HG03108 (cell line): ENCODE data around the gene AVP.
"Not testable (repeated sequence)": the region's sequence is repeated elsewhere in the genome, so short reads cannot be mapped to it uniquely, and the experiment has no call there.

Experiments
- ATAC-seq: cut with Tn5 transposase; IDR thresholded peaks from one replicate; pipeline ENCODE4 v1.9.1; 2021; ENCODE audit warnings: moderate library complexity; ENCODE audit not compliant: unreplicated experiment

AVP gene, protein sequence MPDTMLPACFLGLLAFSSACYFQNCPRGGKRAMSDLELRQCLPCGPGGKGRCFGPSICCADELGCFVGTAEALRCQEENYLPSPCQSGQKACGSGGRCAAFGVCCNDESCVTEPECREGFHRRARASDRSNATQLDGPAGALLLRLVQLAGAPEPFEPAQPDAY

DNA sequence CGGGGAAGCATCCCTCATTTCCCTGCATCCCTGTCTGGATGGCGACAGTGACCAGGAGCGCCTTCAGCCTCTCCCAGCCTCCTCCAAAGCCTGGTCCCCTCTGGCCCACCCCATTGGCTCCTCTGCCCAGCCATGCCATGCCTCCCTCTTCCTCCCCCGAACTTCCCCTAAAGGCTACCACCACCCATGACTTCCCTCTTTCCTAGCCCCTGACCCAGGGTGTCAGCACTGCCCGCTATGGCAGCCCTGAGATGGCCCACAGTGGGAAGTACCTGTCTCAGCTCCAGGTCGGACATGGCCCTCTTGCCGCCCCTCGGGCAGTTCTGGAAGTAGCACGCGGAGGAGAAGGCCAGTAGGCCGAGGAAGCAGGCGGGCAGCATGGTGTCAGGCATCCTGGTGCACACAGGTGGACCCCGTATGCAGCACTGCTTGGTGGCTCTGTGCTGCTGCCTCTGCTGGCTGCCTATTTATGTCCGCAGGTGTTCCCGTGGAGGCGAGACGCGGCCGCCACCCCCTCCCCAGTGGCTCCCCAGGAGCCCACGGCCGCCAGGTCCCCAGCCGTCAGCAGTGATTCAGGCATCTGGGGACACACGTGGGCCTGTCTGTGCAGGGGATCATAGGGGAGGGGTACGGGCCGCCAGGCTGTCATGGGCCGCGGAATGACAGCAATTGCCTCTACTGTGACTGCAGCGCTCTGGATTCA, at the start of gene AVP:
TSS of gene AVP (minus strand) at position 442 of the 703 bp plus-strand sequence. CDS start at position 392, 50 bp downstream.
- no peak for ATAC-seq

DNA sequence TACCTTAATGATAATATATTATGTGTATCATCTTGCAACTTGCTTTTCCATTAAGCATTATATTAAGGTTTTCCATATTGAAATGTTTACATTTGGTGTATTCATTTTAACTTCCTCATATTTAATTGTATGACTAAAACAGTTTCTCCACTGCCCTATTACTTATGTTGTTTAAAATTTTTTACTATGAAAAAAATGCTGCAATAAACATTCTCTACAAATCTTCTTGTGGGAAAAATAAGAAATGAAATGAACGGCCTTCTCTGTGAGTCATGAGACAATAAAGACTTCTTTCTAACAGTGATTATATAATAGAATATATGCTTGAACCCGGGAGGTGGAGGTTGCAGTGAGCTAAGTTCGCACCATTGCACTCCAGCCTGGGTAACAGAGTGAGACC, 49.6 kb upstream of the AVP start:
- no peak for ATAC-seq

DNA sequence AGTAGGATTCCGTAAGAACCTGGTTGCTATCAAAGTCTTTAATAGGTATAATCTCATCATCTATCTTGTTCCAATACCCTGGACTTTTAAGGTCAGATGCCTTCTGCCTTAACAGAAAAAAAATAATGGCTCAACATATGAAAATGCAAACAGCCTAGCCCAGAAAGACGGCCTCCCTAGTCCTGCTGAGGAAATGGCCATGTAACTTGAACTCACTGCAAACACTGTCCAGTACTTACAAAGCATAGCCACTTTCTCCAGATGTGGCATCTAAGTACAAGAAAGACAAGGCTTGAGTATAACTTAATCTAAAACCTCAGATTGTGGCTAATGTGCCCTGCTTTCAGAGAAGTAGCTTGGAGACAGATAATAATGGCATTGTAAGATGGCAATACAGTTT, 48.6 kb upstream of the AVP start:
- ATAC-seq, result no peak

DNA sequence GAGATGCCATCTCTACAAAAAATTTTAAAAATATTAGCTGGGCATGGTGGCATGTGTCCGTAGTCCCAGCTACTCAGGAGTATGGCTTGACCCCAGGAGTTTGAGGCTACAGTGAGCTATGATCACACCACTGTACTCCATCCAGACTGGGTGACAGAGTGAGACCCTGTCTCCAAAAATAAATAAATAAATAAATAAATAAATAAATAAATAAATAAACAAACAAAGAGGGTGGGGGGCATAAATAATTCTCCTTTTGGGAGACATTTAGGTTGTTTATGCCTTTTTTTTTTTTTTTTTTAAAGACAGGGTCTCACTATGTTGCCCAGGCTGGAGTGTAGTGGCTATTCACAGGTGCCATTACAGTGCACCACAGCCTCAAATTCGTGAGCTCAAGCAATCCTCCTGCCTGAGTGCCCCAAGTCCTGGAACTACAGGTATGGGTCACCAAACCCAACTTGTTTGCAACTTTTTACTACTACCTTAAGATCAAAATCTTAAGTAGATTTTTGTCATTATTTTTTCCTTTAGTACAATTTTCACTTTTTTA, 45.6 kb upstream of the AVP start:
- ATAC-seq, result no peak

DNA sequence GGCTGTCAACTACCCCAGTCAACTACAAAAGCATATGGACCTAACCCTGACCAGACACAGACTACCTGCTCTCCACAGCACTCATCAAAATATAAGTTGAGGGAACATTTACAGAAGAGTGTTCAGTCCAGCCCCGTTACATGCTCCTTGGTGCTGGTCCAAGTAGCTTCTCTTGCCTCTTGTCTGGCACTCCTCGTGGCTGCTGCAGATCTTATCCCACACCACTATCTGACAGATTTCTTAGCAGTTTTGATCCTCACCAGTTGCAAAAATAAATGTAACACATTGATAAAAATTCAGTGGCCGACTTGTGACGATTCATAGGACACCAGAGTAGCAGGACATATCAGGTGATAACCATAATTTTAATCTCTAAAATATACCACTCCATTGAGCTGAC, 44.6 kb upstream of the AVP start:
- no peak for ATAC-seq

DNA sequence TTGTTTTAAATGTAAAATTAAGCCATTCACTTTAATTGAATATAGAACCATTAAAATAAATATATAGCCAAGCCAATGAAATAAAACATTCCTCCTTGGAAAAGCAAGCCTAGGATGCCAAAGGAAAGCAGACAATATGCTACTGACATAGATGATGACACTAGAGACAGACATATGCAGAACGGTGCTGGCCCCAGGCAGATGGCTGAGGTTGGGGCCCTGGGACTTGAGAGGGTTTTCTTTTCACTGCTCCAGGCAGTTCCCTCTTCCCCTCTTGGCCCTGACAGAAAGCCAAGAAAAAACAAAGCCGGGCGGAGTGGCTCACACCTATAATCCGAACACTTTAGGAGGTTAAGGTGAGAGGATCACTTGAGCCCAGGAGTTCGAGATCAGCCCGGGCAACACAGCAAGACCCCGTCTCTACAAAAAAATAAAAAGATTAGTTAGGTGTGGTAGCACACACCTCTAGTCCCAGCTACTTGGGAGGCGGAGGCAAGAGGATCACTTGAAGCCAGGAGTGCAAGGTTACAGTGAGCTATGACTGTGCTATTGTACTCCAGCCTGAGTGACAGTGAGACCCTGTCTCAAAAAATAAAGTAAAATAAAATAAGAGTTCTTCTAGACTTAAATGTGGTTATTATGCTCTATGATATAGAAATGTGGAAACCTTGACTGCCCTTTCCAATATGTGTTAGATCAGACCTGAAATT, 43.9 kb upstream of the AVP start:
- no peak for ATAC-seq

DNA sequence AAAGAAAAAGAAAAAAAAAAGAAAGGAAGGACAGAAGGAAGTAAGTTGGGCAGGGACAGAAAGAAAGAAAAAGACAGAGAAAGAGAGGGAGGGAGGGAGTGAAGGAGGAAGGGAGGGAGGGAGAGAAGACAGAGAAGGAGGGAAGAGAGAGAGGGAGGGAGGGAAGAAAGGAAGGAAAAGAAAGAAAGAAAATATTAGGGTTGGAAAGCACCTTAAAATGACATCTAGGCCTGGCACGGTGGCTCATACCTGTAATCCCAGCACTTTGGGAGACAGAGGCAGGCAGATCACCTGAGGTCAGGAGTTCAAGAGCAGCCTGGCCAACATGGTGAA, 42.0 kb upstream of the AVP start:
- ATAC-seq, result no peak

DNA sequence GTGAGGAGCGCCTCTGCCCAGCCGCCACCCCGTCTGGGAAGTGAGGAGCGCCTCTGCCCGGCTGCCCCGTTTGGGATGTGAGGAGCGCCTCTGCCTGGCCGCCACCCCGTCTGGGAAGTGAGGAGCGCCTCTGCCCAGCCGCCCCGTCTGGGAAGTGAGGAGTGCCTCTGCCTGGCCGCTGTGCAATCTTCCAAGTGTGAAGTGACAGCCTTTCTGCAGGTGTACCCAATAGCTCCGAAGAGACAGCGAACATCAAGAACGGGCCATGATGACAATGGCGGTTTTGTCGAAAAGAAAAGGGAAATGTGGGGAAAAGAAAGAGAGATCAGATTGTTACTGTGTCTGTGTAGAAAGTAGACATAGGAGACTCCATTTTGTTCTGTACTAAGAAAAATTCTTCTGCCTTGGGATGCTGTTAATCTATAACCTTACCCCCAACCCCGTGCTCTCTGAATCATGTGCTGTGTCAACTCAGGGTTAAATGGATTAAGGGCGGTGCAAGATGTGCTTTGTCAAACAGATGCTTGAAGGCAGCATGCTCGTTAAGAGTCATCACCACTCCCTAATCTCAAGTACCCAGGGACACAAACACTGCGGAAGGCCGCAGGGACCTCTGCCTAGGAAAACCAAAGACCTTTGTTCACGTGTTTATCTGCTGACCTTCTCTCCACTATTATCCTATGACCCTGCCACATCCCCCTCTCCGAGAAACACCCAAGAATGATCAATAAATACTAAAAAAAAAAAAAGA, 41.4 kb upstream of the AVP start:
- ATAC-seq, result not testable (repeated sequence)

DNA sequence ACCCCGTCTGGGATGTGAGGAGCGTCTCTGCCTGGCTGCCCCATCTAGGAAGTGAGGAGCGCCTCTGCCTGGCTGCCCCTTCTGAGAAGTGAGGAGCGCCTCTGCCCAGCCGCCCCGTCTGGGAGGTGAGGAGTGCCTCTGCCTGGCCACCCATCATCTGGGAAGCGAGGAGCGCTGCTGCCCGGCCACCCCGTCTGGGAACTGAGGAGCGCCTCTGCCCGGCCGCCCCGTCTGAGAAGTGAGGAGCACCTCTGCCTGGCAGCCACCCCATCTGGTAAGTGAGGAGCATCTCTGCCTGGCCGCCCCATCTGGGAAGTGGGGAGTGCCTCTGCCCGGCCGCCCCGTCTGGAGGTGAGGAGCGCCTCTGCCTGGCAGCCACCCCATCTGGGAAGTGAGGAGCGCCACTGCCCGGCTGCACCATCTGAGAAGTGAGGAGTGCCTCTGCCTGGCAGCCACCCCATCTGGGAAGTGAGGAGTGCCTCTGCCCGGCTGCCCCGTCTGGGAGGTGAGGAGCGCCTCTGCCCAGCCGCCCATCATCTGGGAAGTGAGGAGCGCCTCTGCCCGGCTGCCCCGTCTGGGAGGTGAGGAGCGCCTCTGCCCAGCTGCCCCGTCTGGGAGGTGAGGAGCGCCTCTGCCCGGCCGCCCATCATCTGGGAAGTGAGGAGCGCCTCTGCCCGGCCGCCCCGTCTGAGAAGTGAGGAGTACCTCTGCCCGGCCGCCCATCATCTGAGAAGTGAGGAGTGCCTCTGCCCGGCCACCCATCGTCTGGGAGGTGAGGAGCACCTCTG, 40.4 kb upstream of the AVP start:
- not testable (repeated sequence) for ATAC-seq

DNA sequence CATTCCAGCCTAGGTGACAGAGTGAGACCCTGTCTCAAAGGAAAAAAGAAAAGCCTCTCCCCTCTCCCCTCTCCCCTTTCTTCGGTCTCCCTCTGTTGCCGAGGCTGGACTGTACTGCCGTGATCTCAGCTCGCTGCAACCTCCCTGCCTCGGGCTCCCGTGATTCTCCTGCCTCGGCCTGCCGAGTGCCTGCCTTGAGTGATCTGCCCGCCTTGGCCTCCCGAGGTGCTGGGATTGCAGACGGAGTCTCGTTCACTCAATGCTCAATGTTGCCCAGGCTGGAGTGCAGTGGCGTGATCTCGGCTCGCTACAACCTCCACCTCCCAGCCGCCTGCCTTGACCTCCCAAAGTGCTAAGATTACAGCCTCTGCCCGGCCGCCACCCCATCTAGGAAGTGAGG, 39.6 kb upstream of the AVP start:
- not testable (repeated sequence) for ATAC-seq

DNA sequence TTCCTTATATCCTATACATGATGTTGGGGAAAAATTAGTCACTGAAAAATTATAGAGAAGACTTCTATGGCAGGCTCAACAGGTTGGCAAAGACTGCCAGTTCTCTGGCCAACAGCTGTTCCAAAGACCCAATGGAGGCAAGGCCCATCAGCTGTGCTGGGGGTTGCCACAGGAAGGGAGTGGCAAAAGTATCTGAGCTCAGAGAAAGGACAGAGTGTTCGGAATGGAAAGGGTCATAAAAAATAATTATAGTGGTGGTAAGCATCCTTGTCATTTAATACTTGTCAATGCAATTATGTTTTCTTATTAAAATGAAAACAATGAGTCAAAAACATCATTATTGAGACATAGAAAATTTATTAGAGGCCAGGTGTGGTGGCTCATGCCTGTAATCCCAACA, 39.0 kb upstream of the AVP start:
- ATAC-seq, result no peak

DNA sequence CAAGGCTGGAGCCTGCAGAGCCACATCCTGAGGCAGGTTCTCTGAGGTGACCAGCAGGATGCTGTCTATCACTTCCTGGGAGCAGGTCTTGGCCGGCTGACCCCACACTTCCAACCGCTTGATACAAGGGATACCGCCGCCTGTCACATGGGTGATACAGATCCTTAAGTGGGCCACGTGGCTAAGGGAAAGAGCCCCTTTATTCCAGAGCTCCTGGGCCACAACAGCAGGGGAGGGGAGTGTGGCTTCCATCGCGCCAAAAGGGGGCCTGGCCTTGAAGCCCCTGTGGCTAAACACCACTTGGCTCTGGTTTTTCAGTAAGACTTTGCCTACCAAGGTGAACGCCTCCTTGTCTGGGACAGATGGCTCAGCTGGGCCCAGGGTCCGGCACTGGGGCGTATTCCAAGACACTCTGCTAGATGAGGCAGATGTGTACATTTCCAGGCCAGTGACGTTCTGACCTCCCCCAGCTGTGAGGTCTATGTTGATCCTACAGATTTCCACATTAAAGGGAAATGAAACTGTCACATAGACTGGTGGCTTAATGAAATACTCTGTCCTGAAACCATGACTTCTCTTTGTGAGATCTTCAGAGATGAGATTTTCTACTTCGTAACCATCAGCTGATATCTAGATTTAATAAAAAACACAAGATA, 37.6 kb upstream of the AVP start:
- ATAC-seq, result no peak

DNA sequence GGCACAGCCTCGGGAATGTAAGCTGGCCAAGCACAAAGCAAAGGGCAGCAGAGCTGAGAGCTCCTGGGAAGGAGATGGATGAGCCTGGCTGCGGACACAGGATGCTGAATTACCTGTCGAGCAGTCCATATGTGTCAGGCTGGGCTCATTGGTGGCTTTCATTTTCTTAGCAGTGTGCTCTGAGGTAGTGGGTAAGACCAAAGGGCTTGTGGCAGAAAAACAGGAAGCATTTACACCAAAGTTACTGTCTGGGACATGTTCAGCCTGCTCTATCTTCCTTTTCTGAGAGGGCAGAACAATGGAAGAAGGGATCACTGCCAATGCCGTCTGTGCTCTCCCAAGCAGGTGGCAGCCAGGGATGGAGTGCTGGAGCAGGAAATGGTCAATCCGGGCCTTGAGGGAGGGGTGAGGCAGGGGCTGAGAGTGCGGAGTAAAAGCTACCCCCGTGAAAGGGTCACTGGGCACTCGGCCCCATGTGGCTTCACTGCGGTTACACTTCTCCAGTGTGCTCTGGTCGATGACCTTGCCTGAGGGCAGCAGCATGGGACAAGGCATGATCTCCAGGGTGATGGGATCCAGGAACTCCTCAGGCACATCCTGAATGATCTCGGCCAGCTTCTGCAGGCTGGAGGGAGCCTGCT, 36.9 kb upstream of the AVP start:
- no peak for ATAC-seq

DNA sequence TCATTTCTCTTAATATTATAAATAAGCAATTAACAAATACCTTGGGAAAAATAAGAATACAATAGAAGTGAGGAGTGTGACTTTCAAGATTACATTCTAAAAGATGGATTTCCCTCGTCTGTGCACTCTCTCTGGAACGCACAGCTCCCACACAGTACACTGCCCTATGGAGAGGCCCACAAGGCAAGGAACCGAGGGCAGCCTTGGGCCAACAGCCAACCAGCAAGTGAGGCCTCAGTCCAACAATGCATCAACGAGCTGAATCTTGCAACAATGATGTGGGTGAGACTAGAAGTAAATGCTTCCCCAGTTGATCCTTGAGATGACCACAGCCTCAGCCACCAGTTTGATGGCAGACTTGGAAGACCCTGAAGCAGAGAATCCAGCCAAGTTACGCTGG, 34.5 kb upstream of the AVP start:
- ATAC-seq, result no peak

DNA sequence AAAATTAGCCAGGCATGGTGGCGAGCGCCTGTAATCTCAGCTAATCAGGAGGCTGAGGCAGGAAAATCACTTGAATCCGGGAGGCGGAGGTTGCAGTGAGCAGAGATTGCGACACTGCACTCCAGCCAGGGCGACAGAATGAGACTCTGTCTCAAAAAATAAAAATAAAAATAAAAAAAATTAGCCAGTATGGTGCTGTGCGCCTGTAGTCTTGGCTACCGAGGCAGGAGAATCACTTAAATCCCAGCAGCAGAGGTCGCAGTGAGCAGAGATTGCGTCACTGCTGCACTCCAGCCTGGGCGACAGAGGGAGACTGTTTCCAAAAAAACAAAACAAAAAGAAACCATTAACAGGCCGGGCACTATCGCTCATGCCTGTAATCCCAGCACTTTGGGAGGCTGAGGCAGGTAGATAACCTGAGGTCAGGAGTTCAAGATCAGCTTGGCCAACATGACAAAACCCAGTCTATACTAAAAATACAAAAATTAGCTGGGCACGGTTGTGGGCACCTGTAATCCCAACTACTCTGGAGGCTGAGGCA, 33.4 kb upstream of the AVP start:
- peak; percentile 46 for ATAC-seq

DNA sequence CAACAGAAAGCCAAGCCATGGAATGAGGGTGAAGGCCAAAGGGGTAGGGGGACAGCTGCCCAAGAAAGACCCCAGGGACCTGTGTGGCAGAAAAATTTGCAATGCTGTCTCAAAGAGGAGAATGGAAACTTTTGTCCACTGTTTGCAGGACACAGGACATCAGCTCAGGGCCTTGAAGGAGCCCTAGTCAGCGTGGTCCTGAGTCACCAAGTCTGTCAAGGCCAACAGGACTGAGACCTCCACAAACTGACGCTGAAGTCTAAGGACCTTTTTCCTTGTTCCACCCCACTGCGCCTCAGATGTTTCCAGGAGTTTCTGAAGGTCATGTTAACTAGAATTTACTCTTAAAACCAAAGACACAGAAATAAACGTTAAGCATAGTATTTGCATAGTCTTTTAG, 31.8 kb upstream of the AVP start:
- no peak for ATAC-seq

DNA sequence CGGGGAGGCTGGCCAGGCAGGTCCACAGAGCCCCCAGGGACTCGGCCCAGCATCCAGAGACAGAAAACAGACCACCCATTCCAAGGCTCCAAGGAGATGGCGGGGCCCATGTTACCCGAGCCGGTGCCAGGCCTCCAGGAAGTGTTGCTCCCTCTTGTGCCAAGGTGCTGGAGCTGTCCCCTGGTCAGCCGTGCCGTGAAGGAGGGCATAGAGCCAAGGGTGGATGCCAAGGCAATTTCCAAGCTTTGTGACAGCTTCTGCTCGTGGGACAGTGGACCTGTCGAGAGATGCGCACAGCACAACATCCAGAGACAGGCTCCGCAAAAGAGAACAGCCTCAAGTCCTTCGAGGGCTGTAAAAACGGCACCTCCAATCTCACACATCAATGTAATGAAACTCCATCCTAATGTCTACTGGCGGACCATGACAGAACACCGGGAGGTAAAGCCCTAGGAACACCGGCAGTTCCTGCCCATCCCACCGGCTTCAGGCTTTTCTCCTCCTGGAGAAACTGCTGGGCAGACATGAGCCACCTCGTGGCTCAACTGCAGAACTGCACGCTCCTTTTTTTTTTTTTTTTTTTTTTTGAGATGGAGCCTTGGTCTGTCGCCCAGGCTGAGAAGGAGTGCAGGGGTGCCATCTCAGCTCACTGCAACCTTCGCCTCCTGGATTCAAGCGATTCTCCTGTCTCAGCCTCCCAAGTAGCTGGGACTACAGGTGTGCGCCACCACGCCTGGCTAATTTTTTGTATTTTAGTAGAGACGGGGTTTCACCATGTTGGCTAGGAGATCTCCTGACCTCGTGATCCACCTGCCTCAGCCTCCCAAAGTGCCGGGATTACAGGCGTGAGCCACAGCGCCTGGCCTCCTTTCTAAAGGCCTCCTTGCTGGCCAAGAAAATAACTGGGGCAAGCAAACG, 30.9 kb upstream of the AVP start:
- ATAC-seq, result no peak

DNA sequence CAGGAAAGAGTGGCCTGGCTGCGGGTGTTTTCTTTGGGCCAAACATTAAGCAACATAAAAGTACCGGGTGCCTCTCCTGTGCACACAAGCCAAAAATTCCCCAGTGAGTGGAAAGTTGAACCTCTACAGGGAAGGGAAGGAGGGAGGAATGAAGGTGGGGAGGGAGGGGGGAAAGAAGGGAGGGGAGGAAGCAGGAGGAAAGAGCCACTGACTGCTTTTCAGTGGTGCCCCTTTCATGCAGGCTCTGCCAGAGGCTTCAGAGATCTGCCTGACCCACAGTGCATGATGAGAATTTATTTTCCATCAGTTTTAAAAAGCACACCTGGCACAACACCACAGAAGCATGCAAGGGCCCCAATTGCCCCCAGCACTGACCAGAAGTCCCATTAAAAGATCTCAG, 27.5 kb upstream of the AVP start:
- ATAC-seq, result no peak
